SW480 (cell line): Measurements from ENCODE around the gene MAP2.

Experiments
- DNase-seq: peaks from one replicate; pipeline ENCODE4 v3.0.0-alpha.2; 2016; ENCODE audit warnings: low spot score

MAP2 gene

DNA sequence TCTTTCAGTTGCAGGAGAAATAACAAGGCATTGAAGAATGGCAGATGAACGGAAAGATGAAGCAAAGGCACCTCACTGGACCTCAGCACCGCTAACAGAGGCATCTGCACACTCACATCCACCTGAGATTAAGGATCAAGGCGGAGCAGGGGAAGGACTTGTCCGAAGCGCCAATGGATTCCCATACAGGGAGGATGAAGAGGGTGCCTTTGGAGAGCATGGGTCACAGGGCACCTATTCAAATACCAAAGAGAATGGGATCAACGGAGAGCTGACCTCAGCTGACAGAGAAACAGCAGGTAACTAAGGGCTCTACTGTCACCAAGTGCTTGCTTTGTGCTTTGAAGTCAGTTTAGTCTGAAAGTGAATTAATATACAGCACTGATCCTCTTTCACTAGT is 229.3 kb downstream of the MAP2 start:
- no peak for DNase-seq

DNA sequence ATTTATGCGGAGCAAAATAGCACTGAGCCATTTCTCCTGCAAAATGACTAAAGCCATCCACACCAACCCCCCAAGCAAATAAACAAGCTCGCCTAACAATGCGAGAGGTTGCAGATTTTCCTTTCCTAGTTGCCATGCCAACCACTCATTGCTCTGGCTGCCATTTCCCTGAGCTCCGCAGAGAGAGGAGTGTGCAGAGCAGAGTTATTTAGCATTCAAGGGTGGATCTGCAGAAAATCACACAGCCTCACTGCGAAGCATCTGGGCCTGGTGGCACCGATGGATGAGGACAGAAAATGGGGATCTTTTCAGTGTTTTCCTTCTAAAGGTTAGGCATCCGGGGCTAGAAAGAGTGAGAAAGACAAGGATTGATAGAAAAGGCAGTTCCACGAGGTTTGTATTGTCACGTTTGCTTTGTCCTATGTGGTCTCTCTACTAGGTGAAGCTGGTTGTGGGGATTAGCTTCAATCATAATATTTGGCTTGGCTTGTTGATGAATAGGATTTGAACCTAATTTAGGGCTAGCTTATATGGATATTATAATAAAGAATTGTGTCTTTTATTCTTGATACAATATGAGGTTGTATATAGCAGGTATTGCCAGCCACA is 237.5 kb downstream of the MAP2 start:
- no peak for DNase-seq

DNA sequence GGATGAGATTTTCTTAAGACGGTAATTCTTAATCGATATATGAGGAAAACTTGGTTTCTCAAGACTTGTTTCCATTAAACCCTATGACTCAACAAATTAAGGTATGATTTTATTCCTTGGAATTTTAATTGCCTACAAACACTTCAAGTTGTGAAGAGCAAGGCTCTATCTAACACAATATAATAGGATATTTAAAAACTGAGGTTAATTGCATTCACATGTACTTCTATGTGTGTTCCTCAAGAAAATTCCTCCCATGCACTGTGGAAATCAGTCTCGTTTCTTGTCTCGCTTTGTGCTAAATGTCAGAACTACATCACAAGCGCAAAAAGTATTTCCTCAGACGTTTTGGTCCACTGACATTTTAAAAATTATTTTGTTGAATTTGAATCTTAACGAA is 238.2 kb downstream of the MAP2 start:
- DNase-seq: no peak

DNA sequence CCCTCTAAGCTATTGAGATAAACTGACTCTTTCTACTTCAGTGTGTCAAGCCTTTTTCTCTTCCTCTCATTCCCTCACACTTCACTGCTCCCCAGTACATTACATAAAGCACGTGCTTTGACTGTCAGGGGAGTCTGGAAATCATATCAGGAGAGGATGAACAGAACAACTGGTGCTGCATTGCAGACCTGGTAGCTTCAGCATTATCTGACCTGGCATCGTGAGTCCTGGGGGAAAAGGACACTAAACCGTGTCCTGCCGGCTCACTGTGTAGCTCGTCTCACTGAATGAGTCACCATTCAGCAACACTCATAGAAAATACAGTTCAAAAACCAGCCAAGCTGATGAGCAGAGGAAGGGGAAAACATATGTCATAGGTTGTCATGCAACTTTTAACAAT is 239.3 kb downstream of the MAP2 start:
- no peak for DNase-seq

DNA sequence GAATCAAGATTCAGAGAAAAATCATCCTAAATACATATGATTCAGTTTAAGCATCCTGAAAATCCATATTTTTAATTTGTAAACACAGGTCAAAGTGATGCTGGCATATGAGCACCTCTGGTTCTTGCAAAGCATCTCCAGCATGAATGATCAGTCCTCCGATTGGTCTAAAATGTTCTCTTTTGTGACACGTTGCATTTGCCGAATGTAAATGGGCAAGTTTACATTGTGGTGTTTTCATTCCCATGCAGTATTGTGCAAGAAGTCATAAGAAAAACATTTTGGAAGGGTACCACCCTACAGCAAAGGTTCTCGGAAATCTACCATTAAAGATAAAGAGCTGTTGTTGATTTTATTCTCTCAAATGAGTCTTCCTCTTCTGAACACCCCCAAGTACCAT is 239.8 kb downstream of the MAP2 start:
- DNase-seq: no peak

DNA sequence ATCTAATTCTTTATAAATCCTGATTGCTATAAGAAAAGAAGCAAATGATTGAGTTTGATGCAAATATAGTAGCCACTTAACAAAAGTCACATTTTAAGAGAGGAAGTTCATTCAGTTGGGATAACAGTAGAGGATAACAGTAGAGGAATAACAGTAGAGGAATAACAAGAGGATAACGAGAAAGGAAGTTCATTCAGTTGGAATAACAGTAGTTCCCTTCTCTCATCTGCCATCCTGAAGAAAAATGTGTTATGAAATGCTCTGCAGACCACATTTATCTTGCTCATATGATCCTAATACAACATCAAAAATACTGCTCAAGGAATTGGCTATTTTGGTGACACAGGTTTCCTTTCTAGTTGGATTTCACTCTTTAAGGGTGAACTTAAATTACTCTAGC is 242.4 kb downstream of the MAP2 start:
- no peak for DNase-seq

DNA sequence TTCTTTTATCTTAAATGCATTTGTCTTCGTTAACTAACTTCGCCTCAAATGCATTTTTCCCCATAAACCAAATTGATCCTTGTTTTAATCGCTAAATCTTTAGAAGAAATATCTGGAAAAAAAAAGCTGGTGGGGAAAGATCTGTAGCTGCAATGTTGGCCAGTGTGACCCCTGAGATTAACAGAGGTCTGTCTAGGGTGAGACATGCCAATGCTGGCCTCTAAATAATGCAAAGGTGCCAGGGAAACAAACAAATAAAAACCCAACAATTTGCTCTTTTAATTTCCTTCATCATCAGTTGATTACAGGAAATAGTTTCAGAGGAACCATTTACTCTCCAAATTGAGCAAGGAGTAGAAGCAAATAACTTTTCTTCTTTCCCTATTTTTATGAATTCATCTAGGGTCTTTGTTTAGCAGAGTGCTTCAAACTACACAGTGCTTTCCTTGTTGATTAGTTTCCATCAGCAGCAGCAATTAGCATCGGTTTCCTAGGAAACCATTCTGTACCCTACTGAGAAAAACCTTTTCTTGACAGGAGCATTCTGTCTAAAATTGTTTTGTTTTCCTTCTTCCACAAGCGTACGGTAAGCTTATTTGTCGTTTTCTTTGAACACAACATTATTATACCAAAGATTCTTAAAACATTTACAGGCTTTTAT is 247.3 kb downstream of the MAP2 start:
- DNase-seq: no peak

DNA sequence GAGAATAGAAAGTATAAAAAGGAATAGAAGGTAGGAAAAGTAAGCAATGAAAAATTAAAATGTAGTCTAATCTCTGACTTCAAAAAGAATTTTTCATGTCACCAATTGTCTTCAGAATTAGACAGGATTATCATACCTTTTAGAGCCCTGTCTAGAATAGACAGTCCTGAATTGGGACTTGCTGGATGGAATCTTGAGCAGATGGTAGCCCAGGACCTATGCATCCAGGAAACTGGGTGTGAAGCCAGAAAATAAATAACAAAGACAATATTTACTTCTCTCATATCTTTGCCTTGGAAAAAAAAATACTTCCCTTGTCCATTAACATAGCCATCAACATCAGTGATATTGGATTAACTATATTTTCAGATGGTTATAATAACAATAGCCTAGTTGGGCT is 250.0 kb downstream of the MAP2 start:
- DNase-seq: no peak

DNA sequence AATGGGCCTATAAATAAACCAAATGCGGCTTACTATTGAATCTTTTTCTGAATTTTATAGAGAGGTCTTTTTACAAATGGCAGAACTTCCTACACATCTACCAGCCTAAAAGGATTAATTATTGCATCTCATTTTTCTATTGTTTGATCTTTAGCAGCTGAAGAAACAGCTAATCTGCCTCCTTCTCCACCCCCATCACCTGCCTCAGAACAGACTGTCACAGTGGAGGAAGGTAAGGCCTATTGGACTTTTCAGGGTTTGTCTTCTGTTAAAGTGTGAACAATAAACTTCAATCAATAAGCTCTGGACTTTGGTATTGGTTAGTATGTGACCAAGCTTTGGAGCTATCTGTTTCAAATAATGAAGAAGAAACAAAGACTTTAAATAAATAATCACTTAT is 256.7 kb downstream of the MAP2 start:
- no peak for DNase-seq

DNA sequence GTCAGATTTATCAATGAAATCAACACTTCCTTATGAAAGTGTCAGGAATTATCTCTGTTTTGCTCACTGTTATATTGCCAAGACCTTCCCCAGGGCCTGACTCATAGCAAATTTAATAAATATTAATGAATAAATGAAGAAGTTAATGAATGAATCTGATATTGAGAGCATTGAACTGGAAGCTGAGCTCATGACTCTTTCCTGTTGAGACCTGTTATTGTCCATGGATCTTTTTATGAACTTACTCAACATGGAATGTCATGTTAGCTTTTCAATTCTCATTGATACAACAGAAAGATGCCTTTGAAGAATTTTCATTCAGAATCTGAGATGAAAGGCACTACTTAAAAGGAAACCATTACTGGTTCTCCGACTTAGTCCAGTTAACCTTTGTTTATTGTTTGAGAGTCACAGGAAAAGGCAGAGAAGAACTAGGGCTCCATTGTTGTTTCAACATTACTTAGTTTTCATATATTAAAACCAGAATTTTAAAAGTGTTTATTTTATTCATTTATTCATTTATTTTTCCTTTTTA is 257.4 kb downstream of the MAP2 start:
- DNase-seq: no peak

DNA sequence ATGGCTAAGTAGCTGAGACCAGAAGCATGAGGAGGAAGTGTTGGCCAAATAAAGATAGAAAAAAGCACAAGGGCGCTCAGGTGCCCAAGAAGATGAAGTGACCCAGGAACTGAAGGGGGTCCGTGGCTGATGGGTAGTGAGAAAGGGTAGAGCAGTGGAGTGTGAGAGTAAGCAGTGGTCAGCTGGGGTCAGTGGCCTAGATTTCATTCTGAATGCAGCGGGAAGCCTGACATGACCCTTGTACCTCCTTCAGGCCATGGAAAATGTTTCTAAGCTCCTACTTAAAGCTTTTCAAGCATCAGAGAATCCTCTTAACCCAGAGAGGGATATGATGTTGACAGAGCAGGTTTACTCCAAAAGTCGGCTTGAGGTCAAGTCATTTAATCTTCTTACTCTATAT is 258.8 kb downstream of the MAP2 start:
- DNase-seq: no peak

DNA sequence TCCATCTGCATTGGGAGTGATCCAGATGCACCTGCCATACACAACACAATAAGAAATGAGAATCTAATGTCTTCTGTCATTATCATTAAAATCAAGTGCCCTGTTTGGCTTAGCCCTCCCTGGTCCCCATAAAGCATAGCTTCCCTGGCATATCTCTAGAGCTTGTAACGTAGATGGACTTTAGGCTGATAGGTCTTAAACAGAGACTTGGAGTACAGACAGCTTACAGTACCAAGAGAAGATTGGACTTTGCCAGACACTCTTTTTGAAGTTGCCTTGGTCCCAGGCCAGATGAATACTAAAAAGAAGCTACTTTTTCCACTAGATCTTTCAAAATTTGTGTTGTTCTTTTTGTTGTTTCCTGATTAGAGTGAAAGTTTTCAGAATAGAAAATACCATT is 261.5 kb downstream of the MAP2 start:
- DNase-seq: no peak

DNA sequence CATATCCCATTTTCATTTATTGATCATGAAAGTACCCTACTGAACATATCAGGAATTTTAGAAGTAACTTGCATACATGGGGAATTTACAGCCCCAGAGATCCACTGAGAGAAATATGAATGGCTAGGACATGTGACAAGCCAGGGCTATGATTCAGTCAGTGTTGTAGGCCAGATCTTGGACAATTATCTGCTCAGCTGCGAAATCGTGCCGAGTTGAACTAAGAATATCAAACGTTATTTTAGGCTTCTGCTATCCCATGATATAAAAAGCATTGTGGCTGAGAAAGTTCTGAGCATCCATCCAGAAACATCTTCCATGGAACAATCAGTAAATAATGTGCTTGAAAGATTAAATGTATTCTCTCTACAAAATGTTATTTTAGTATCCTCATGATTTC is 262.1 kb downstream of the MAP2 start:
- no peak for DNase-seq

DNA sequence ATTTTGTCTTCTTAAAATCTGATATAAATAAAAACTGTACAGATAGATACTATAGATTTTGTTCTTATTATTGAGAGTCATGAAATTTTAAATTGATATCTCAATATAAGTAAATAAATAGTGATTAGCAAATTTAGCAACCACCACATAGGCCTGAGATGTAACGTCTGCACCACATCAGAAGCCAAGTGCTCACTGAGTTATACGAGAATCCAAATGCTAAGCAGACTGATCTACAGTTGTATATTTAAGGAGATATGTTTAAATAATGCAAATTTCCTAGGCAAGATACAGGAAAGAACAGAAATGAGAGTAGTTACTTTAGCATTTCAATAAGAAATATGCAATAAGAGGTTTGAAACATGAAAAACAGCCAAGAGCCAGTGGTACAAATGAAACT is 262.6 kb downstream of the MAP2 start:
- no peak for DNase-seq

DNA sequence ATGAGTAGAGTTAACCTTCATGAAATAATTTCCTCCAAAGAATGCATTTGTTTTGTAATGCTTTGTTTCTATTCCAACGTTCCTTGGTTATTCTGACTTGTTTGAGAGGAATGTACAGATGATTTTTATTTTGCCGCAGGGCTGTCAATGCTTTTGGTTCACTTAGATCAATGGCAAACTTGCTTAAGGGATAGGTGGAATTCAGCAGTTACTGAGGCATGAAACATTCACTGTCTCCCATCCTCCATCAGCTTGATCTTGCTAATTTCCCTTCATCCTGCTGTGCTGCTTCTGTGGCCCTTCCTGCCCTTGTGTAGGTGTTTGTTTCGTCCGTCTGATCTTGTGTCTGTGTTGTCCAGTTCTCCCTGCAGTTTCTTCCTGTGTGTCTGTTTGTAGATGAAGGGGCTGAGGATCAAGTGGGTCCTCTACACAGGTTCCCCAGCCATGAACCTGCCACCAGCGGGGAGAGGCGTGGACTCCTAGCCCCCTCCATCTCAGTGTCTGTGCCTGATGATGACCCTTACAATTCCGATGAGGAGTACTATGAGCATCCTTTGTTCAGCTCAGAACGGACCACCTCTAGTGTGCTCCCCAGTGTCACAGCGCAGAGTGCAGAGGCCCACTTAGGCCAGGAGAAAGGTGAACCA is 263.6 kb downstream of the MAP2 start:
- DNase-seq: no peak

DNA sequence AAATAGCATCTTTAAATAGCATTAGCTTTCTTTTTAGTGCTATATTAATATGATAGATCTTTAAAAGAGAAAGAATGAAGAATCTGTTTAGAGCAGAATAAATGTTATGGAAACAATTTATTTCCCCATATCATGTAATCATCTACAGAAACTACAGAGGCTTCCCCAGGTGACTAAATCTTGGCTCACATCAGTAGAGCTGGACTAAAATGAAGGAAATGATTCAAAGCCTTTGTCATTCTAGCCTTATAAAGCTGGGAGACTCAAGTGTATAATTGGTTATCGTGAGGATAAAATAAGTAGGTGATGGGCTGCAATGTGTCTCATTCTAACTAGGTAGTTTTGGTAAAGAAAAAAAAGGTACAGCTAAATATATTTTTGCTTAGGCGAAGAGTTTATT is 264.5 kb downstream of the MAP2 start:
- no peak for DNase-seq

DNA sequence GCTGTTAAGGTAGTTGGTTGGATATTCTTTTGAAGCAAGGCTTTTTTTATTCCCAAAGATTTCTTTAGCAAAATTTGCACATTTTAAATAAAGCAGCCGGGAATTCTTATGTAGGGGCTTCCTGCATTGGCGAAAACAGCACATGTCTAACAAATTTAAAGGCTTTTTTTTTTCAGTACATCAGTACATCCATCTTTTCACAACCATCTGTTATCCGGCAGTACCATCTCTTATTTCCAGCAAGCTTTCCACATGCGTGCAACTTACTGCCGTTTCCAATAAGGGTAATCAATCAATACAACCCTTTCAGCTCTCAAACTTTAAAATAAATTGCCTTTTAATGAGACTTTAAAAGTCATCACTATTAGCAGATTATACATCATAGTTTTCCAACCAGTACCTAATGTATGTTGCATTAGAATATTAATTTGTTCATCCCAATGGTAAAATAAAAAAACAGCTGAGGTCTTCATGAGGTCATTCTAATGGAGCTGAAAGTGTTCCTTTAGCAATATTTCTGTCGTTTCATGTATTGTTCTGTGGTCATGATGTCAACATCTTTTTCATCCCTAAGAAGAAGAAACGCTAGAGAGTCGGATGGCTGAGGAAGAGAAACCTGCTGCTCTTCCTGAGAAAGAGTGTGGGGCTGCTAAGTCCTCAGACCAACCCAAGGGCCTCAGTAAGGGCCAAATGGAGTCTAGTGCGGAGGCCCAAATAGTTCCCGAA is 266.3 kb downstream of the MAP2 start:
- DNase-seq: no peak

DNA sequence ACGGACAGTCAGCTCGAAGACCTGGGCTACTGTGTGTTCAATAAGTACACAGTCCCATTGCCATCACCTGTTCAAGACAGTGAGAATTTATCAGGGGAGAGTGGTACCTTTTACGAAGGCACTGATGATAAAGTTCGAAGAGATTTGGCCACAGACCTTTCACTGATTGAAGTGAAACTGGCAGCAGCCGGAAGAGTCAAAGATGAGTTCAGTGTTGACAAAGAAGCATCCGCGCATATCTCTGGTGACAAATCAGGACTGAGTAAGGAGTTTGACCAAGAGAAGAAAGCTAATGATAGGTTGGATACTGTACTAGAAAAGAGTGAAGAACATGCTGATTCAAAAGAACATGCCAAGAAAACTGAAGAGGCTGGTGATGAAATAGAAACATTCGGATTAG is 270.9 kb downstream of the MAP2 start:
- no peak for DNase-seq

DNA sequence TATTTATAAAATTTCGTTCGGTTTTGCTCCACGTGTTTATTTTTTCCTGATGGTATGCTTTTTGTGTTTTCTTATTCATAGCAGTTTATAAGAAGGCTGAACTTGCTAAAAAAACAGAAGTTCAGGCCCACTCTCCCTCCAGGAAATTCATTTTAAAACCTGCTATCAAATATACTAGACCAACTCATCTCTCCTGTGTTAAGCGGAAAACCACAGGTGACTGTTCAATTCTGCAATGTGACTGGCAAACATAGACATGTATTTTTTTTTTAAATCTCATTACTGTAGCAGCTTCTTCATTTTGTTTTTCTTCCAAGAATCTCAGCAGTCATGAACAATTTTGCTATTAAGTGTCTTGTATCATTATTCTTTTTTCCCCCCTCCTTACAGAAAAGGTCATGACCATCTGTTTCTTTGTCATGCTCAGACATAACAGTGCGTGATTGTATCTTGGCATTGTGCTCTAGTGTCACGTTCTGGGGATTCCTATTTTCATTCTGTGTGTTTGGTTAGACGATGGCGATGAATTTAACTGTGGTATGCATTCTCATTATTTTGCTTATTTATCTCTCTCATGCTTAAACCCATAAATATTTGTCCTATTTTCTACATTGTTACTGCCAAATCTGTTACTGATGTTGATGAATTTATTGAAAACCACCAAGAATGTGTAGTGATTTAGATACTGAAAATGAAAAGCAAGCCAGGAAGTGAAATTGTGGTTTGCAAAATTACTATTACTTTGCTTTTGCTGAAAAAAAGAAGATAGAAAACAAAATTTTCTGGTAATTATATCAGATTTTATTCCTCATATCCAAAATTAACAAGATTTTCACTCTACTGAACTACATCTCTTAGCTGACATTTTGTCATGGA is 273.2 kb downstream of the MAP2 start:
- no peak for DNase-seq

DNA sequence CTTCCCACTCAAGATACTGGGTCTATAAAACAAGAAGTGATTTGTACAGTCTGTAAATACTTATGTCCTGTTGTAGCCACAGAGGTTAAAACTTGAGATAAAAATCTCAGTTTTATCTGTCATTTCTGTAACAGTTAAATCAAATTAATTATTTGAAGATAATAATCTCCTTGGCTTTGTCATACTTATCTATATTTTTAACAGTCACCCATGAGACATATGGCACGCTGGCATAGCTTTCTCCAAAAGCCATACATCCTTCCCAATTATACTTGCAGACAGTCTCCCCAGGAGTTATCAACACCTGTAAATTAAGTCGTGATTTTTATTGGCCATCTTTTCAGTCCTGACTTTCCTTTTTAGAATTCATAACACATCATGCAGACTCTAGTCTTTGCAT is 278.9 kb downstream of the MAP2 start:
- DNase-seq: no peak

DNA sequence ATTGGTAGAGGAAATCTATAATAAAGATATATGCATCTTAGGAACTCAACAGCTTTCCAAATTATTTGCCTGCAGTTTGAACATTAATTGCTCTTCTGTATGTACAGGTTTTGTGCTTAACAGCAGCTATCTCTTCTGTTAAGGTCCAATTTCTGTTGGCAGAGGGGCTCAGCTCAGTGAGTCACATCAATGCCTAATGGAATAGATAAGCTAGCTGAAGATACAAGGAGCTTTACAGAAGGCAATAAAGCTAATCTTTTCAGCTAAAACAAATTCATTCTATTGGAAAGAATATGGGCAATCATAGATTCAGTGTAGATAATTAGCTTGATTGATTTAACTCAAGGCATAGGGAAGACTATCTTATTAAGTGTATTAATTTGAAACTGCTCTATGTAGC is 289.4 kb downstream of the MAP2 start:
- DNase-seq: no peak

DNA sequence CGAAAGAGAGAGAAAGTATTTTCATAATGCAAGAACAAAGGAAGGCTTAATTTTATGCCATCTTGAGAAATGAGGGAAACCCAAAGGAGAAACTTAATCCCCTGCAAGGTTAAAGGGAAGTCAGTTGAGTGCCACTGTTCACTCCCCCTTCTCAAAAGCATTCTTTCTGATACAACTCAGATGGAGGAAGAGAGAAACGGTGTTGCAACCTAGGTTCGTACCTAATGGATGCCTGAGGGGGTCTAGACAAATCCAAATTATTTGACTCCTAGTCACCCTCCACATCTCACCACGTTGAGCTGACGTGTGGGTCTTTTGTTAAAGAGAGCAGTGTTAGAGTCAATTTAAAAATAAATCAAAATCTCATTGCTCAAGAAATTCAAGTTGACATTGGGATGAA is 295.2 kb downstream of the MAP2 start:
- DNase-seq: no peak
